GM21367 (cell line): ENCODE data around the gene ARSI.

Experiments
- ATAC-seq: cut with Tn5 transposase; IDR thresholded peaks from one replicate; pipeline ENCODE4 v1.9.1; 2021; ENCODE audit not compliant: unreplicated experiment

The ARSI gene

GRCh38 chr5:150327139-150327538 is 24.4 kb upstream of the ARSI start:
- no peak for ATAC-seq

GRCh38 chr5:150326707-150327106 is 24.0 kb upstream of the ARSI start:
- ATAC-seq, result no peak

GRCh38 chr5:150325426-150325825 is 22.7 kb upstream of the ARSI start:
- ATAC-seq, result no peak

GRCh38 chr5:150323819-150324218 is 21.1 kb upstream of the ARSI start:
- no peak for ATAC-seq

GRCh38 chr5:150323092-150323491 is 20.4 kb upstream of the ARSI start:
- ATAC-seq, result no peak

GRCh38 chr5:150322202-150322601 is 19.5 kb upstream of the ARSI start:
- no peak for ATAC-seq

GRCh38 chr5:150321784-150322183 is 19.1 kb upstream of the ARSI start:
- no peak for ATAC-seq

GRCh38 chr5:150321211-150321610 is 18.5 kb upstream of the ARSI start:
- ATAC-seq, result no peak

- no peak for ATAC-seq
These were observed 17.4 kb upstream of the ARSI start for GRCh38 chr5:150320044-150320613.

GRCh38 chr5:150319484-150319790 is 16.7 kb upstream of the ARSI start:
- ATAC-seq, result no peak

- ATAC-seq, result no peak
These were observed 16.1 kb upstream of the ARSI start for GRCh38 chr5:150318613-150319483.

GRCh38 chr5:150317048-150318003 is 14.6 kb upstream of the ARSI start:
- no peak for ATAC-seq

- ATAC-seq, result no peak
These were observed 13.6 kb upstream of the ARSI start for GRCh38 chr5:150316320-150316719.

GRCh38 chr5:150315245-150315644 is 12.5 kb upstream of the ARSI start:
- ATAC-seq, result no peak

- ATAC-seq, result no peak
These were observed 11.4 kb upstream of the ARSI start for GRCh38 chr5:150313921-150314716.

- no peak for ATAC-seq
These were observed 10.8 kb upstream of the ARSI start for GRCh38 chr5:150313501-150313900.

GRCh38 chr5:150312518-150312917 is 9.8 kb upstream of the ARSI start:
- ATAC-seq, result no peak

GRCh38 chr5:150311015-150311692 is 8.4 kb upstream of the ARSI start:
- ATAC-seq, result no peak

GRCh38 chr5:150310246-150310645 is 7.5 kb upstream of the ARSI start:
- ATAC-seq, result no peak

- no peak for ATAC-seq
These were observed 7.2 kb upstream of the ARSI start for GRCh38 chr5:150309886-150310239.
